Motor neuron (in vitro differentiated cells): ENCODE results near the gene DCBLD1. TPM values are rescaled to one million over a fixed set of nuclear protein-coding genes. Genes with fewer than 3 reads are reported as not detected.

Source experiments
- ATAC-seq, 8 experiments: fragments of 200-7000 bp; cut with Tn5 transposase; replicated peaks in 6 of 8; 2 replicates each; pipeline ENCODE4 v1.8.0; 2021; ENCODE audit warnings: mild to moderate bottlenecking in 8 of 8, moderate library complexity in 8 of 8
- H3K27ac ChIP-seq, 2 donors: fragments of 250-450 bp; sonication (Bioruptor Pico); 2 replicates each; pipeline ENCODE4 v1.9.0; 2021; ENCODE audit warnings: antibody characterized with exemption in 2 of 2, mild to moderate bottlenecking in 2 of 2, moderate library complexity in 1 of 2
- H3K4me1 ChIP-seq, 2 donors: fragments of 250-450 bp; sonication (Bioruptor Pico); replicated peaks in 1 of 2; 2 replicates each; pipeline ENCODE4 v1.6.1; 2021; ENCODE audit warnings: antibody characterized with exemption in 2 of 2, mild to moderate bottlenecking in 2 of 2, moderate library complexity in 1 of 2
- H3K4me3 ChIP-seq, 5 donors: fragments of 250-450 bp; sonication (Bioruptor Pico); 2 replicates each; pipeline ENCODE4 v1.9.0; 2021; ENCODE audit warnings: antibody characterized with exemption in 5 of 5, mild to moderate bottlenecking in 5 of 5, moderate library complexity in 4 of 5
- WGBS, 10 experiments: fragments of 450-650 bp; shearing (Covaris generic); methylation state at CpG; one replicate each; pipeline ENCODE4 v1.0.0; 2022; 5-methylcytosine and 5-hydroxymethylcytosine counted together
- in situ Hi-C, 9 experiments: fragments of 400-800 bp; cut with MboI; loops; one replicate each; pipeline ENCODE4 v1.15.0; 2021; ENCODE audit warnings: low sequenced_read_pairs in 9 of 9, low pct_unique_long_range_greater_than_20kb in 2 of 9; ENCODE audit not compliant: unreplicated experiment in 9 of 9
- total RNA-seq, 8 experiments: library from RNA; unstranded; fragments of 300-600 nt; gene quantifications; 2 replicates each; pipeline versions ENCODE4 v1.2.3 to v1.2.4, GENCODE V29; 2022

Gene DCBLD1
- total RNA-seq, 8 experiments from 2014 or later, result 1.4 to 12.8 (median 7.5) TPM

DNA sequence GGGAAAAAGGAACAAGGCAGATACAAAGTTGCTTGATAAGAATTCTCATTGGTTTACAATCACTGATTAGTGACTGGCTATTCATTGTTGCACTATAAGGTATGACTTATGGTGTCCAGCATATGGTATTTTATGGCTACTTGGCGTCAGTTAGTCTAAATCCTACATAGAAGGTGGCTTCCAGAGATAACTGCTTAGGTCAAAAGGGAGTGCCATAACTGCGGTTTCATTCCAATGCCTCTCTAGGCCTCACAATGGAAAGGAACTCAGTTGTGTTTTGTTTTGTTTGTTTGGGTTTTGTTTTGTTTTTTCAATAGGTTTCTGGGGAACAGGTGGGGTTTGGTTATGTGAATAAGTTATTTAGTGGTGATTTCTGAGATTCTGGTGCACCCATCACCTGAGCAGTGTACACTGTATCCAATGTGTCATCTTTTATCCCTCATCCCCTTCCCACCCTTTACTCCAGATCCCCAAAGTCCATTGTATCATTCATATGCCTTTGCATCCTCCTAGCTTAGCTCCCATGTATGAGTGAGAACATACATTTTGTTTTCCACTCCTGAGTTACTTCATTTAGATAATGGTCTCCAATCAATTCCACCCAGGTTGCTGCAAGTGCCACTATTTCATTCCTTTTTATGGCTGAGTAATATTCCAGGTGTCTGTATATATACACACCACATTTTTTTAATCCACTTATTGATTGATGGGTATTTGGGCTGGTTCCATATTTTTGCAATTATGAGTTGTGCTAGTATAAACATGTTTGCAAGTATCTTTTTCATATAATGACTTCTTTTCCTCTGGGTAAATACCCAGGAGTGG, 112.8 kb downstream of the DCBLD1 start:
- in situ Hi-C loops, result no loop called here
- no peak overlapping the region for H3K4me3 ChIP-seq

DNA sequence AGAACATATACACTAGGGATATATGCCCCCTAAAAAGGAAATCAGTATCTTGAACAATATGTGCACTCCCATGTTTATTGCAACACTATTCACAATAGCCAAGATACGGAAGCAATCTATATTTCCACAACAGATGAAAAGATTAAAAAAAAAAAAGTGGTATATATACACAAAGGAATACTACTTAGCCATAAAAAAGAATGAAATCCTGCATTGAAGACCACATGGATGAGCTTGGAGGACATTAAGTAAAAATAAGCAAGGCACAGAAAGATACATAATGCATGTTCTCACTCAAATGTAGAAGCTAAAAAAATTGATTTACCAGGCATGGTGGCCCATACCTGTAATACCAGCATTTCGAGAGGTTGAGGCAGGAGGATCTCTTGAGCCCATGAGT, 115.3 kb downstream of the DCBLD1 start:
- Histone ChIP-seq H3K4me1 (peaks cover 0 to 13% of the 10 kb centered on the region in 2 donors), H3K27ac (no peak overlapping the region), H3K4me3 (no peak overlapping the region)
- WGBS, 10 experiments, result 78 to 100% (median 100%) methylated on average over 1 to 2 of the region's 2 CpGs
- in situ Hi-C loops, result no loop called here
- ATAC-seq, result no peak

More for the DNA sequence above, 112.8 kb downstream of the DCBLD1 start:
- H3K4me1 ChIP-seq, result peaks cover 0 to 12% of the 10 kb centered on the region in 2 donors
- WGBS, 10 experiments, result 86 to 100% (median 100%) methylated on average over 1 to 2 of the region's 2 CpGs; no CpG with 5 or more reads in 3 of the 10 experiments
- ATAC-seq, result no peak
- no peak overlapping the region for H3K27ac ChIP-seq

Other genes starting within 250 kb of the DCBLD1 start
- gene VGLL2, start 217.1 kb upstream of the DCBLD1 start, total RNA-seq, result under 1 TPM in 3 of 8 experiments, not detected in 5; 0.14 to 0.47 (median 0.31) TPM
- gene ROS1, start 56.7 kb upstream of the DCBLD1 start, total RNA-seq, result under 1 TPM in 3 of 8 experiments, not detected in 5; under 0.01 to 0.10 (median 0.09) TPM
- gene GOPC, start 119.8 kb downstream of the DCBLD1 start, total RNA-seq, result 10 to 100 TPM; 34.9 to 48.5 (median 40.3) TPM
- gene NUS1, start 192.8 kb downstream of the DCBLD1 start, total RNA-seq, result 10 to 100 TPM; 16.0 to 45.7 (median 22.6) TPM